ENCODE results near the gene NLRP6. TPM values are rescaled to one million over a fixed set of nuclear protein-coding genes. Genes with fewer than 3 reads are reported as not detected.
"Not testable (repeated sequence)": the region's sequence is repeated elsewhere in the genome, so short reads cannot be mapped to it uniquely, and the experiment has no call there.

NLRP6 gene
- total RNA-seq, 1 experiment from 2014 or later, result not detected

- not testable (repeated sequence) for H4K5ac ChIP-seq (ENCODE audit: insufficient read length, low read depth, low read length); H3K27me3 ChIP-seq (ENCODE audit: insufficient read depth, low read length); H3K4me2 ChIP-seq (ENCODE audit: insufficient read depth, insufficient read length, low read length); H4K8ac ChIP-seq (replicated peaks; ENCODE audit: insufficient read length, low read depth, low read length); H2BK5ac ChIP-seq (ENCODE audit: insufficient read length, low read length); H2AK5ac ChIP-seq (ENCODE audit: insufficient read length, low read length); H3K27ac ChIP-seq (ENCODE audit: insufficient read length, low read depth, low read length); H2BK12ac ChIP-seq (ENCODE audit: insufficient read length, low read depth, low read length); H3K56ac ChIP-seq (ENCODE audit: insufficient read length, low read depth, low read length); H3K23ac ChIP-seq (ENCODE audit: insufficient read length, low read depth, low read length); H2AFZ ChIP-seq (ENCODE audit: low read length); H3K27me3 Mint-ChIP-seq (ENCODE audit: low read depth); H3K79me2 ChIP-seq (ENCODE audit: insufficient read depth, low read length); H3K9me3 ChIP-seq (ENCODE audit: control insufficient read depth, low read depth, low read length); H3K4me3 Mint-ChIP-seq; H3K79me1 ChIP-seq (ENCODE audit: insufficient read depth, low read depth, low read length, poor library complexity, severe bottlenecking); H4K91ac ChIP-seq (ENCODE audit: insufficient read length, low read depth, low read length); H3T11ph ChIP-seq (ENCODE audit: low read length); H3K18ac ChIP-seq (ENCODE audit: insufficient read length, low read depth, low read length); H3K27ac Mint-ChIP-seq; DNase-seq; H3K14ac ChIP-seq (ENCODE audit: insufficient read depth, low read length); H3K9ac ChIP-seq (ENCODE audit: extremely low read depth, insufficient read length, low read length); H3K4ac ChIP-seq (ENCODE audit: low read depth, low read length); H2BK120ac ChIP-seq (ENCODE audit: low read depth, low read length, poor library complexity, severe bottlenecking); H3K9me3 Mint-ChIP-seq; H4K20me1 ChIP-seq (ENCODE audit: control insufficient read depth, insufficient read depth, insufficient read length); H2BK15ac ChIP-seq (ENCODE audit: low read depth, low read length); H3K4me1 ChIP-seq (ENCODE audit: insufficient read depth, low read length); H2BK20ac ChIP-seq (ENCODE audit: low read depth, low read length, poor library complexity, severe bottlenecking)
- H3K23me2 ChIP-seq (ENCODE audit: insufficient read length, low read depth, low read length, poor library complexity, severe bottlenecking), result peaks cover 30% of the 10 kb centered on the region
- Mint-ChIP-seq H3K36me3 (ENCODE audit: insufficient read depth in 1 of 3, low read depth in 3 of 3) (peaks cover 6 to 19% (median 6%) of the 10 kb centered on the region in 3 experiments; a peak in 6 of 7 replicates), H3K4me1 (peaks cover 26 to 48% of the 10 kb centered on the region in 2 experiments)
- no CpG with 5 or more reads among the region's 79 CpGs for WGBS (ENCODE audit: extremely low coverage, insufficient read length, low lambda C conversion rate)
Observed at GRCh38 chr11:318405-319120, 40.4 kb downstream of the NLRP6 start.

GRCh38 chr11:319121-319887, 41.1 kb downstream of the NLRP6 start:
- not testable (repeated sequence) for H3K4me1 ChIP-seq (ENCODE audit: insufficient read depth, low read length); H2BK12ac ChIP-seq (ENCODE audit: insufficient read length, low read depth, low read length); H2BK15ac ChIP-seq (ENCODE audit: low read depth, low read length); H2BK20ac ChIP-seq (ENCODE audit: low read depth, low read length, poor library complexity, severe bottlenecking); H3K23ac ChIP-seq (ENCODE audit: insufficient read length, low read depth, low read length); H4K20me1 ChIP-seq (ENCODE audit: control insufficient read depth, insufficient read depth, insufficient read length); H2AK5ac ChIP-seq (ENCODE audit: insufficient read length, low read length); H3K56ac ChIP-seq (ENCODE audit: insufficient read length, low read depth, low read length); H3K27me3 Mint-ChIP-seq (ENCODE audit: low read depth); H3K14ac ChIP-seq (ENCODE audit: insufficient read depth, low read length); H4K8ac ChIP-seq (replicated peaks; ENCODE audit: insufficient read length, low read depth, low read length); H3K9me3 ChIP-seq (ENCODE audit: control insufficient read depth, low read depth, low read length); H2AFZ ChIP-seq (ENCODE audit: low read length); H3K4ac ChIP-seq (ENCODE audit: low read depth, low read length); H3K27me3 ChIP-seq (ENCODE audit: insufficient read depth, low read length); H3K27ac ChIP-seq (ENCODE audit: insufficient read length, low read depth, low read length); H2BK5ac ChIP-seq (ENCODE audit: insufficient read length, low read length); H3K9me3 Mint-ChIP-seq; H2BK120ac ChIP-seq (ENCODE audit: low read depth, low read length, poor library complexity, severe bottlenecking); H3K79me1 ChIP-seq (ENCODE audit: insufficient read depth, low read depth, low read length, poor library complexity, severe bottlenecking); H4K5ac ChIP-seq (ENCODE audit: insufficient read length, low read depth, low read length); H3K9ac ChIP-seq (ENCODE audit: extremely low read depth, insufficient read length, low read length); H3T11ph ChIP-seq (ENCODE audit: low read length); H3K79me2 ChIP-seq (ENCODE audit: insufficient read depth, low read length); H4K91ac ChIP-seq (ENCODE audit: insufficient read length, low read depth, low read length)
- peaks cover 30% of the 10 kb centered on the region for H3K23me2 ChIP-seq (ENCODE audit: insufficient read length, low read depth, low read length, poor library complexity, severe bottlenecking)
- H3K4me1 Mint-ChIP-seq, result peaks cover 29 to 45% of the 10 kb centered on the region in 2 experiments
- peak overlapping the region; percentile 11 for H3K18ac ChIP-seq (ENCODE audit: insufficient read length, low read depth, low read length)
- DNase-seq, result peak; percentile 57
- peaks cover 6 to 15% (median 6%) of the 10 kb centered on the region in 3 experiments; a peak in 6 of 7 replicates for H3K36me3 Mint-ChIP-seq (ENCODE audit: insufficient read depth in 1 of 3, low read depth in 3 of 3)
- H3K4me3 Mint-ChIP-seq, result peak overlapping the region; percentile 97
- no CpG with 5 or more reads among the region's 29 CpGs for WGBS (ENCODE audit: extremely low coverage, insufficient read length, low lambda C conversion rate)
- H3K4me2 ChIP-seq (ENCODE audit: insufficient read depth, insufficient read length, low read length), result peak overlapping the region; percentile 72
- peak overlapping the region in 2 of 3 experiments; percentile 31 to 54; a peak in 1 of 7 replicates for H3K27ac Mint-ChIP-seq

All from H9 (cell line).